IMR-90 (cell line): ENCODE data around the gene TEPSIN. TPM values are rescaled to one million over a fixed set of nuclear protein-coding genes. Genes with fewer than 3 reads are reported as not detected.

Source experiments
- ATAC-seq: fragments of 200-7000 bp; cut with Tn5 transposase; 2 replicates; pipeline ENCODE4 v1.9.1; 2020; ENCODE audit warnings: low read depth, mild to moderate bottlenecking, moderate library complexity
- BruUV-seq: library from RNA; stranded (reverse); fragments of 400-500 nt; replicated peaks from 2 replicates; lab custom pipeline; 2021; lab: Mats Ljungman, UMichigan
- CTCF ChIA-PET: fragments of 300-600 bp; formaldehyde crosslinking; extraction: SDS; loops from one replicate; lab custom pipeline; 2021; ENCODE audit warnings: antibody characterized with exemption; lab: Yijun Ruan, JAX
- POLR2A ChIA-PET: fragments of 300-600 bp; sonication (Branson Sonifier 250); formaldehyde crosslinking; loops from one replicate; lab custom pipeline; 2022; ENCODE audit warnings: antibody characterized with exemption; ENCODE audit not compliant: unreplicated experiment; lab: Charles Lee
- DNase-seq: peaks from one replicate; pipeline ENCODE4 v3.0.0; 2013
- H2AFZ ChIP-seq: replicated peaks from 2 replicates; pipeline ENCODE3; 2013; ENCODE audit warnings: low read length, mild to moderate bottlenecking; ENCODE audit not compliant: poor library complexity
- H2AK5ac ChIP-seq: 2 replicates; pipeline ENCODE4 v1.6.1; 2013; ENCODE audit warnings: low read depth, low read length, inconsistent platforms
- H2AK9ac ChIP-seq: replicated peaks from 2 replicates; pipeline ENCODE3; 2013; ENCODE audit warnings: mild to moderate bottlenecking, low read depth, low read length, moderate library complexity; ENCODE audit not compliant: poor library complexity
- H2BK120ac ChIP-seq: 2 replicates; pipeline ENCODE4 v1.6.1; 2013; ENCODE audit warnings: low read depth, low read length, inconsistent platforms
- H2BK15ac ChIP-seq: 3 replicates; pipeline ENCODE4 v1.6.1; 2013; ENCODE audit warnings: low read depth, low read length, inconsistent platforms
- H2BK20ac ChIP-seq: 2 replicates; pipeline ENCODE4 v1.6.1; 2013; ENCODE audit warnings: low read depth, mild to moderate bottlenecking, inconsistent platforms, low read length, moderate library complexity
- H2BK5ac ChIP-seq: 2 replicates; pipeline ENCODE4 v1.6.1; 2013; ENCODE audit warnings: mild to moderate bottlenecking, low read depth, low read length, inconsistent platforms; ENCODE audit not compliant: poor library complexity, severe bottlenecking
- H3K14ac ChIP-seq: replicated peaks from 2 replicates; pipeline ENCODE4 v1.6.1; 2013; ENCODE audit warnings: low read depth, low read length, inconsistent platforms
- H3K18ac ChIP-seq: 2 replicates; pipeline ENCODE4 v1.6.1; 2013; ENCODE audit warnings: low read depth, low read length, control low read depth
- H3K23ac ChIP-seq: 2 replicates; pipeline ENCODE4 v1.6.1; 2013; ENCODE audit warnings: low read depth, low read length, inconsistent platforms
- H3K27ac ChIP-seq: 2 replicates; pipeline ENCODE4 v1.5.1; 2013; ENCODE audit warnings: mild to moderate bottlenecking, control low read depth, low read length; ENCODE audit not compliant: insufficient read depth
- H3K27me3 ChIP-seq: 2 replicates; pipeline ENCODE4 v1.6.1; 2013; ENCODE audit warnings: low read length; ENCODE audit not compliant: control insufficient read depth, insufficient read depth
- H3K36me3 ChIP-seq: 2 replicates; pipeline ENCODE4 v1.6.1; 2013; ENCODE audit warnings: low read length, mixed read lengths; ENCODE audit not compliant: control insufficient read depth, insufficient read depth
- H3K4ac ChIP-seq: 2 replicates; pipeline ENCODE4 v1.6.1; 2013; ENCODE audit warnings: low read depth, low read length, inconsistent platforms
- H3K4me1 ChIP-seq: 2 replicates; pipeline ENCODE4 v1.6.1; 2013; ENCODE audit warnings: low read length, mixed read lengths; ENCODE audit not compliant: control insufficient read depth, insufficient read depth
- H3K4me2 ChIP-seq: 2 replicates; pipeline ENCODE4 v1.6.1; 2013; ENCODE audit warnings: low read depth, mild to moderate bottlenecking, control low read depth, low read length, moderate library complexity
- H3K4me3 ChIP-seq: 2 replicates; pipeline ENCODE4 v1.5.1; 2013; ENCODE audit warnings: low read depth, mild to moderate bottlenecking, control low read depth, low read length, moderate library complexity; ENCODE audit not compliant: insufficient read depth
- H3K56ac ChIP-seq: 2 replicates; pipeline ENCODE4 v1.6.1; 2013; ENCODE audit warnings: low read length, inconsistent platforms; ENCODE audit not compliant: insufficient read depth; ENCODE audit errors: extremely low read depth
- H3K79me1 ChIP-seq, 2 experiments: 2 replicates each; pipeline ENCODE4 v1.6.1; 2013; ENCODE audit warnings: low read length in 2 of 2, inconsistent platforms in 1 of 2, low read depth in 1 of 2
- H3K9ac ChIP-seq: 2 replicates; pipeline ENCODE4 v1.6.1; 2013; ENCODE audit warnings: low read depth, low read length, control low read depth
- H3K9me1 ChIP-seq: 2 replicates; pipeline ENCODE4 v1.6.1; 2013; ENCODE audit warnings: low read length, inconsistent platforms; ENCODE audit not compliant: insufficient read depth
- H3K9me3 ChIP-seq: 2 replicates; pipeline ENCODE4 v1.6.1; 2013; ENCODE audit warnings: low read length; ENCODE audit not compliant: control insufficient read depth, insufficient read depth
- H4K20me1 ChIP-seq: 2 replicates; pipeline ENCODE4 v1.6.1; 2013; ENCODE audit warnings: low read length, inconsistent platforms; ENCODE audit not compliant: insufficient read depth
- H4K5ac ChIP-seq: 2 replicates; pipeline ENCODE4 v1.6.1; 2013; ENCODE audit warnings: mild to moderate bottlenecking, low read depth, low read length, control low read depth
- H4K8ac ChIP-seq, 2 experiments: 2 replicates each; pipeline ENCODE4 v1.6.1; 2013; ENCODE audit warnings: low read depth in 2 of 2, low read length in 2 of 2, control low read depth in 1 of 2, inconsistent platforms in 1 of 2
- H4K91ac ChIP-seq: 2 replicates; pipeline ENCODE4 v1.6.1; 2013; ENCODE audit warnings: low read depth, low read length, inconsistent platforms; ENCODE audit not compliant: insufficient read depth
- BHLHE40 ChIP-seq: fragments of 150-350 bp; IDR thresholded peaks from 2 replicates; pipeline ENCODE4 v1.6.1; 2016; ENCODE audit warnings: mild to moderate bottlenecking, low read depth, low read length
- CEBPB ChIP-seq: IDR thresholded peaks from 2 replicates; pipeline ENCODE4 v1.6.1; 2012; ENCODE audit warnings: low read depth, low read length, improper control_type of control experiment
- CHD1 ChIP-seq: IDR thresholded peaks from 2 replicates; pipeline ENCODE4 v1.6.1; 2012; ENCODE audit warnings: low read depth, low read length, improper control_type of control experiment
- FOS ChIP-seq: fragments of 150-350 bp; IDR thresholded peaks from 2 replicates; pipeline ENCODE4 v1.6.1; 2016; ENCODE audit warnings: low read depth, low read length
- MAFK ChIP-seq: IDR thresholded peaks from 2 replicates; pipeline ENCODE4 v1.6.1; 2012; ENCODE audit warnings: low read depth, low read length, improper control_type of control experiment
- MAZ ChIP-seq: IDR thresholded peaks from 2 replicates; pipeline ENCODE4 v1.6.1; 2012; ENCODE audit warnings: low read depth, mild to moderate bottlenecking, low read length, improper control_type of control experiment, moderate library complexity, borderline replicate concordance
- MXI1 ChIP-seq: IDR thresholded peaks from 2 replicates; pipeline ENCODE4 v1.6.1; 2012; ENCODE audit warnings: low read depth, mild to moderate bottlenecking, low read length, moderate library complexity, borderline replicate concordance
- NFE2L2 ChIP-seq: fragments of 150-350 bp; IDR thresholded peaks from 2 replicates; pipeline ENCODE4 v1.6.1; 2016; ENCODE audit warnings: low read depth, mild to moderate bottlenecking, low read length
- POLR2A ChIP-seq: IDR thresholded peaks from 2 replicates; pipeline ENCODE4 v1.6.1; 2012; ENCODE audit warnings: mild to moderate bottlenecking, low read depth, low read length
- RAD21 ChIP-seq: IDR thresholded peaks from 2 replicates; pipeline ENCODE4 v1.6.1; 2012; ENCODE audit warnings: low read length, improper control_type of control experiment
- RCOR1 ChIP-seq: IDR thresholded peaks from 2 replicates; pipeline ENCODE4 v1.6.1; 2012; ENCODE audit warnings: mild to moderate bottlenecking, low read length, improper control_type of control experiment; ENCODE audit not compliant: insufficient replicate concordance
- RFX5 ChIP-seq: IDR thresholded peaks from 2 replicates; pipeline ENCODE4 v1.8.0; 2012; ENCODE audit warnings: low read depth, mild to moderate bottlenecking, low read length, moderate library complexity
- SMC3 ChIP-seq: fragments of 150-350 bp; IDR thresholded peaks from 2 replicates; pipeline ENCODE4 v1.6.1; 2016; ENCODE audit warnings: low read depth, mild to moderate bottlenecking, antibody characterized with exemption, low read length, moderate library complexity
- WGBS, 2 experiments: methylation state at CpG; one replicate each; pipeline versions ENCODE4 v1.1.5 to v1.1.7; 2013; ENCODE audit warnings: missing lambda C conversion rate in 2 of 2; ENCODE audit not compliant: insufficient read length in 1 of 2; ENCODE audit errors: extremely low coverage in 2 of 2; 5-methylcytosine and 5-hydroxymethylcytosine counted together
- dilution Hi-C: fragments of 300-500 bp; cut with HindIII; formaldehyde crosslinking; loops from one replicate; pipeline ENCODE4 v1.14.3; 2018; ENCODE audit warnings: low sequenced_read_pairs; ENCODE audit not compliant: unreplicated experiment
- in situ Hi-C: fragments of 300-500 bp; cut with MboI; formaldehyde crosslinking; loops from 3 replicates; pipeline ENCODE4 v1.14.3; 2019; ENCODE audit warnings: low sequenced_read_pairs, inconsistent platforms, mixed read lengths
- intact Hi-C: fragments of 100-400 bp; cut with micrococcal nuclease; formaldehyde crosslinking; loops from 2 replicates; pipeline ENCODE4 v1.10.0; 2022
- polyA plus RNA-seq, 3 experiments: library from polyadenylated mRNA; depleted of rRNA; stranded (reverse); fragments of >200 nt; gene quantifications; 2 replicates each; pipeline ENCODE4 v1.2.3, GENCODE V29; 2012; ENCODE audit warnings: low replicate concordance in 1 of 3
- total RNA-seq: library from RNA; depleted of rRNA; stranded (reverse); fragments of >200 nt; gene quantifications from 2 replicates; pipeline ENCODE4 v1.2.3, GENCODE V29; 2012
- TF ChIP-seq, protein P1 (sequence below): conservative IDR thresholded peaks from 2 replicates; pipeline ENCODE4 v1.5.1; 2012; ENCODE audit warnings: mild to moderate bottlenecking, low read depth, low read length, improper control_type of control experiment
- TF ChIP-seq, protein P2 (sequence below): fragments of 150-350 bp; IDR thresholded peaks from 2 replicates; pipeline ENCODE4 v1.6.1; 2016; ENCODE audit warnings: low read depth, mild to moderate bottlenecking, low read length, moderate library complexity, borderline replicate concordance
- TF ChIP-seq, protein P3 (sequence below): fragments of 150-350 bp; IDR thresholded peaks from 2 replicates; pipeline ENCODE4 v1.6.1; 2017; ENCODE audit warnings: mild to moderate bottlenecking, antibody characterized with exemption, low read length, low read depth

The TEPSIN gene
- total and polyA plus RNA-seq, 2 of the 4 experiments (the other 2 are of a cell fraction) = 3.2 to 28.1 TPM

DNA sequence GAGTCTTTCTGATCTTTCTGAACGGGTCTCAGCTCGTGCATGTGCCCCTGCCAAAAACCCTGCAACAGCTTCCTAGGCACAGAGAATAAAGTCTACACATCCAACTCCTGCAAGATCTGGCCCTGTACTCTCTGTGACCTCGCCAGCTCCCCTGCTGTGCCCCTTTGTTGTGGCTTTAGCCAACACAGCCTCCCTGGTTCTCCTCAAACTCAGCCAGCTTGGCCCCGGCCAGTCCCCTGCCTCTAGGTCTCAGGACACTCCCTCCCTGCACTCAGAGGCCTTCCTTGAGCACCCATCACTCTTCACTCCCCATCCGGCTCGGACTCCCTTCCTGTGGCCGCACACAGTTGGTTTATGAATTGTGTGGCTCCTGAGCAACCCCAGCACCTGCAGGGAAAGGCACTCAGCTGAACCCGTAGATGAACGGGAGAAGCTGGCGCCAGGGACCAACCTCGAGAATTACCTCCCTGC, 17.4 kb downstream of the TEPSIN start:
- peaks cover 11 to 20% of the 10 kb centered on the region in 2 experiments; a peak in 3 of 4 replicates for H3K79me1 ChIP-seq
- peak overlapping the region; percentile 97 for H2AFZ ChIP-seq
- peak overlapping the region; percentile 92 for H3K4me2 ChIP-seq
- no peak overlapping the region for H3K18ac ChIP-seq
- H4K8ac ChIP-seq = no peak overlapping the region
- no peak overlapping the region for H3K56ac ChIP-seq
- H3K4ac ChIP-seq = no peak overlapping the region
- peaks cover 5% of the 10 kb centered on the region; the same call in 1 of the 2 replicates for H3K36me3 ChIP-seq
- no peak overlapping the region for H3K14ac ChIP-seq
- ChIA-PET CTCF (no interaction called here), POLR2A (no interaction called here)
- H3K9me3 ChIP-seq = no peaks in the 10 kb centered on the region
- H4K91ac ChIP-seq = no peak overlapping the region
- no peak overlapping the region for H2BK15ac ChIP-seq
- H2BK20ac ChIP-seq = no peak overlapping the region
- no peak overlapping the region for H2AK9ac ChIP-seq
- ATAC-seq (no peak), DNase-seq (no peak)
- in situ Hi-C loops = no loop called here
- no TSS peak for BruUV-seq
- no peak overlapping the region for H3K27ac ChIP-seq
- no peaks in the 10 kb centered on the region; the same call in none of the 2 replicates for H3K9me1 ChIP-seq
- dilution Hi-C loops = no loop called here
- H2AK5ac ChIP-seq = no peak overlapping the region
- H3K27me3 ChIP-seq = no peaks in the 10 kb centered on the region
- H3K9ac ChIP-seq = no peak overlapping the region
- no peak for TF ChIP-seq NFE2L2
- TF ChIP-seq POLR2A = no peak
- no peak for TF ChIP-seq MAFK
- no peak for TF ChIP-seq CEBPB
- TF ChIP-seq, protein P1, sequence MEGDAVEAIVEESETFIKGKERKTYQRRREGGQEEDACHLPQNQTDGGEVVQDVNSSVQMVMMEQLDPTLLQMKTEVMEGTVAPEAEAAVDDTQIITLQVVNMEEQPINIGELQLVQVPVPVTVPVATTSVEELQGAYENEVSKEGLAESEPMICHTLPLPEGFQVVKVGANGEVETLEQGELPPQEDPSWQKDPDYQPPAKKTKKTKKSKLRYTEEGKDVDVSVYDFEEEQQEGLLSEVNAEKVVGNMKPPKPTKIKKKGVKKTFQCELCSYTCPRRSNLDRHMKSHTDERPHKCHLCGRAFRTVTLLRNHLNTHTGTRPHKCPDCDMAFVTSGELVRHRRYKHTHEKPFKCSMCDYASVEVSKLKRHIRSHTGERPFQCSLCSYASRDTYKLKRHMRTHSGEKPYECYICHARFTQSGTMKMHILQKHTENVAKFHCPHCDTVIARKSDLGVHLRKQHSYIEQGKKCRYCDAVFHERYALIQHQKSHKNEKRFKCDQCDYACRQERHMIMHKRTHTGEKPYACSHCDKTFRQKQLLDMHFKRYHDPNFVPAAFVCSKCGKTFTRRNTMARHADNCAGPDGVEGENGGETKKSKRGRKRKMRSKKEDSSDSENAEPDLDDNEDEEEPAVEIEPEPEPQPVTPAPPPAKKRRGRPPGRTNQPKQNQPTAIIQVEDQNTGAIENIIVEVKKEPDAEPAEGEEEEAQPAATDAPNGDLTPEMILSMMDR = no peak
- TF ChIP-seq, protein P2, sequence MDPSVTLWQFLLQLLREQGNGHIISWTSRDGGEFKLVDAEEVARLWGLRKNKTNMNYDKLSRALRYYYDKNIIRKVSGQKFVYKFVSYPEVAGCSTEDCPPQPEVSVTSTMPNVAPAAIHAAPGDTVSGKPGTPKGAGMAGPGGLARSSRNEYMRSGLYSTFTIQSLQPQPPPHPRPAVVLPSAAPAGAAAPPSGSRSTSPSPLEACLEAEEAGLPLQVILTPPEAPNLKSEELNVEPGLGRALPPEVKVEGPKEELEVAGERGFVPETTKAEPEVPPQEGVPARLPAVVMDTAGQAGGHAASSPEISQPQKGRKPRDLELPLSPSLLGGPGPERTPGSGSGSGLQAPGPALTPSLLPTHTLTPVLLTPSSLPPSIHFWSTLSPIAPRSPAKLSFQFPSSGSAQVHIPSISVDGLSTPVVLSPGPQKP = no peak
- TF ChIP-seq BHLHE40 = no peak
- no peak for TF ChIP-seq RCOR1
- TF ChIP-seq SMC3 = no peak
- no peak for TF ChIP-seq CHD1
- TF ChIP-seq RFX5 = no peak
- TF ChIP-seq, protein P3, sequence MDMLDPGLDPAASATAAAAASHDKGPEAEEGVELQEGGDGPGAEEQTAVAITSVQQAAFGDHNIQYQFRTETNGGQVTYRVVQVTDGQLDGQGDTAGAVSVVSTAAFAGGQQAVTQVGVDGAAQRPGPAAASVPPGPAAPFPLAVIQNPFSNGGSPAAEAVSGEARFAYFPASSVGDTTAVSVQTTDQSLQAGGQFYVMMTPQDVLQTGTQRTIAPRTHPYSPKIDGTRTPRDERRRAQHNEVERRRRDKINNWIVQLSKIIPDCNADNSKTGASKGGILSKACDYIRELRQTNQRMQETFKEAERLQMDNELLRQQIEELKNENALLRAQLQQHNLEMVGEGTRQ = no peak
- TF ChIP-seq RAD21 = no peak
- TF ChIP-seq FOS = no peak
- TF ChIP-seq MXI1 = no peak
- no peak for TF ChIP-seq MAZ
- no peak overlapping the region for H2BK5ac ChIP-seq
- H3K4me3 ChIP-seq = no peak overlapping the region
- no peak overlapping the region for H4K5ac ChIP-seq
- H3K4me1 ChIP-seq = peaks cover 8% of the 10 kb centered on the region; the same call in 1 of the 2 replicates
- no peak overlapping the region for H3K23ac ChIP-seq
- intact Hi-C loops = loop anchor here (5.0 kb wide), 1 partner anchor 79 kb away; no protein-coding TSS in a partner anchor
- 71% methylated on average over 8 of the region's 11 CpGs; no CpG with 5 or more reads in 1 of the 2 experiments for WGBS, 2 experiments
- no peak overlapping the region for H2BK120ac ChIP-seq
- no peaks in the 10 kb centered on the region for H4K20me1 ChIP-seq
